Natural killer cell (primary cell): Measurements from ENCODE around the gene IRX1. TPM values are rescaled to one million over a fixed set of nuclear protein-coding genes. Genes with fewer than 3 reads are reported as not detected.

Source experiments
- ATAC-seq, 3 donors: fragments of 150-1000 bp in 2 of 3; fragments of 200-7000 bp in 1 of 3; cut with Tn5 transposase; 1 replicate in 1 of 3; 2 replicates in 2 of 3; pipeline ENCODE4 v1.10.0; 2021; ENCODE audit warnings: mild to moderate bottlenecking in 2 of 3, moderate library complexity in 2 of 3
- DNase-seq, 2 donors: peaks; one replicate each; pipeline versions ENCODE4 v3.0.0 to v3.0.0-alpha.2; 2013 to 2021; ENCODE audit warnings: mixed read lengths in 1 of 2
- H3K27ac ChIP-seq: one replicate; pipeline ENCODE4 v1.5.1; 2013; ENCODE audit warnings: mild to moderate bottlenecking, low read length
- H3K27me3 ChIP-seq: one replicate; pipeline ENCODE4 v1.6.1; 2013; ENCODE audit warnings: low read length; ENCODE audit not compliant: control insufficient read depth, insufficient read depth
- H3K36me3 ChIP-seq: one replicate; pipeline ENCODE4 v1.6.1; 2013; ENCODE audit warnings: low read length; ENCODE audit not compliant: control insufficient read depth, insufficient read depth
- H3K4me1 ChIP-seq: one replicate; pipeline ENCODE4 v1.6.1; 2013; ENCODE audit warnings: low read length; ENCODE audit not compliant: control insufficient read depth, insufficient read depth
- H3K4me3 ChIP-seq: one replicate; pipeline ENCODE4 v1.5.1; 2013; ENCODE audit warnings: low read length
- H3K9me3 ChIP-seq: one replicate; pipeline ENCODE4 v1.6.1; 2013; ENCODE audit warnings: low read length; ENCODE audit not compliant: control insufficient read depth, insufficient read depth
- H3K27ac Mint-ChIP-seq, 2 donors: one replicate each; pipeline ENCODE4 v1.8.0; 2022; ENCODE audit warnings: mild to moderate bottlenecking in 2 of 2, mixed read lengths in 2 of 2, moderate library complexity in 1 of 2
- H3K27me3 Mint-ChIP-seq, 2 donors: one replicate each; pipeline ENCODE4 v1.8.0; 2022; ENCODE audit warnings: low read depth in 2 of 2, mixed read lengths in 2 of 2
- H3K36me3 Mint-ChIP-seq: one replicate; pipeline ENCODE4 v1.8.0; 2022; ENCODE audit warnings: mixed read lengths
- H3K4me1 Mint-ChIP-seq, 2 donors: one replicate each; pipeline ENCODE4 v1.8.0; 2022; ENCODE audit warnings: mixed read lengths in 2 of 2
- H3K4me3 Mint-ChIP-seq: one replicate; pipeline ENCODE4 v1.8.0; 2022; ENCODE audit warnings: mild to moderate bottlenecking, moderate library complexity, mixed read lengths
- H3K9me3 Mint-ChIP-seq, 2 donors: one replicate each; pipeline ENCODE4 v1.8.0; 2022; ENCODE audit warnings: mixed read lengths in 2 of 2
- CTCF ChIP-seq: fragments of 200-600 bp; IDR thresholded peaks from one replicate; pipeline ENCODE4 v1.8.0; 2022; ENCODE audit warnings: antibody characterized with exemption
- WGBS: methylation state at CpG from one replicate; pipeline ENCODE4 v1.1.7; 2013; ENCODE audit warnings: missing lambda C conversion rate; ENCODE audit not compliant: insufficient coverage; 5-methylcytosine and 5-hydroxymethylcytosine counted together
- intact Hi-C: fragments of 100-400 bp; cut with micrococcal nuclease; formaldehyde crosslinking; loops from one replicate; pipeline ENCODE4 v1.14.2; 2022
- total RNA-seq, 4 donors: library from RNA; stranded (reverse); fragments of 120-200 nt in 1 of 4; gene quantifications; one replicate each; pipeline versions ENCODE4 v1.2.3 to v1.2.4, GENCODE V29; 2013 to 2022

The IRX1 gene
- total RNA-seq, 3 donors from 2014 or later (not counting 1 experiment from before 2014, with no cell fraction given) = not detected

- Mint-ChIP-seq H3K4me1 (peaks cover 10 to 20% of the 10 kb centered on the region in 2 donors), H3K9me3 (no peaks in the 10 kb centered on the region), H3K4me3 (no peak overlapping the region), H3K27me3 (peaks cover 53 to 54% of the 10 kb centered on the region in 2 donors), H3K36me3 (peaks cover 11% of the 10 kb centered on the region), H3K27ac (no peak overlapping the region)
- intact Hi-C loops = no loop called here
- WGBS = 13% methylated on average over 42 of the region's 42 CpGs
- no peak overlapping the region for H3K4me3 ChIP-seq
- ATAC-seq (no peak), DNase-seq (no peak)
- no peak for TF ChIP-seq CTCF
- no peaks in the 10 kb centered on the region for H3K36me3 ChIP-seq
- H3K9me3 ChIP-seq = no peaks in the 10 kb centered on the region
- no peak overlapping the region for H3K27ac ChIP-seq
- H3K4me1 ChIP-seq = no peaks in the 10 kb centered on the region
- peaks cover 42% of the 10 kb centered on the region for H3K27me3 ChIP-seq
Measured at GRCh38 chr5:3597167-3598007, 1.8 kb downstream of the IRX1 start.

- Histone ChIP-seq H3K4me1 (no peaks in the 10 kb centered on the region), H3K9me3 (no peaks in the 10 kb centered on the region), H3K4me3 (no peak overlapping the region), H3K27me3 (peaks cover 39% of the 10 kb centered on the region), H3K27ac (no peak overlapping the region), H3K36me3 (no peaks in the 10 kb centered on the region)
- no peak for TF ChIP-seq CTCF
- Mint-ChIP-seq H3K4me1 (peaks cover 10 to 20% of the 10 kb centered on the region in 2 donors), H3K27ac (no peak overlapping the region), H3K9me3 (no peaks in the 10 kb centered on the region), H3K36me3 (peaks cover 11% of the 10 kb centered on the region), H3K27me3 (peaks cover 52 to 56% of the 10 kb centered on the region in 2 donors), H3K4me3 (no peak overlapping the region)
- DNase-seq = no peak
- intact Hi-C loops = no loop called here
- ATAC-seq = no peak
- 34% methylated on average over 5 of the region's 8 CpGs for WGBS
Measured at GRCh38 chr5:3598207-3598606, 2.6 kb downstream of the IRX1 start.

GRCh38 chr5:3598769-3599211 is 3.2 kb downstream of the IRX1 start:
- H3K27me3 ChIP-seq = peaks cover 38% of the 10 kb centered on the region
- intact Hi-C loops = no loop called here
- no peak for TF ChIP-seq CTCF

More at GRCh38 chr5:3598769-3599211, 3.2 kb downstream of the IRX1 start:
- Mint-ChIP-seq H3K4me1 (peaks cover 10 to 19% of the 10 kb centered on the region in 2 donors), H3K27ac (no peak overlapping the region), H3K36me3 (peaks cover 11% of the 10 kb centered on the region), H3K9me3 (no peaks in the 10 kb centered on the region), H3K27me3 (peaks cover 54 to 57% of the 10 kb centered on the region in 2 donors), H3K4me3 (peak overlapping the region; percentile 31)
- Histone ChIP-seq H3K36me3 (no peaks in the 10 kb centered on the region), H3K9me3 (no peaks in the 10 kb centered on the region), H3K4me3 (no peak overlapping the region), H3K27ac (no peak overlapping the region), H3K4me1 (no peaks in the 10 kb centered on the region)
- ATAC-seq (no peak), DNase-seq (no peak)
- WGBS = 6% methylated on average over 12 of the region's 12 CpGs
